ENCODE measurements around the gene MAPK10. TPM values are rescaled to one million over a fixed set of nuclear protein-coding genes. Genes with fewer than 3 reads are reported as not detected.

The MAPK10 gene
- total and polyA plus RNA-seq, 2 of the 8 experiments (the other 6 are each of a cell fraction or from before 2014, with no cell fraction given) = 2.5 to 3.1 TPM

DNA sequence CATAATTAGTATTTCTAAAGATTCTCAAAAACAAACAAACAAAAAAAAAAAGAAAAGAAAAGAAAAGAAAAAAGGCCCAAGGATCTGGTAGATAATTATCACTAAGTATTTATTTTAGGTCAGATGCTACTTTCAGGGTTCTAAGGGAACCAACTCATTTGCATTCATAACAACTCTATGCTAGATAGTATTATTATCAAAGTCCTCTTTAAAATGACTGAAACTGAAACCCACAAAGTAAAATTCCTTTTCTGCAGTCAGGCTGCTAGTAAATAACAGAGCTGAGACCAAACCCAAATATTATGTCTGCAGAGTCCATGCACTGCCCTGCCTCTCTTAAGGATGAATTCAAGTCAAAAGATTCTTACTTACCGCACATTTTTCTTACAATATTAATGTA, 38.3 kb upstream of the MAPK10 start:
- no peak overlapping the region for H3K27ac ChIP-seq (ENCODE audit: low read depth, low read length)
- no peak overlapping the region for H2BK15ac ChIP-seq (ENCODE audit: low read length)
- no peak overlapping the region for H4K5ac ChIP-seq (ENCODE audit: insufficient read length, low read depth, low read length)
- no peaks in the 10 kb centered on the region for H3K79me2 ChIP-seq (ENCODE audit: control insufficient read depth in 1 of 2, insufficient read depth in 2 of 2, low read length in 2 of 2)
- FAIRE-seq (no peak), DNase-seq (ENCODE audit: low read depth in 1 of 2, low spot score in 2 of 2) (no peak)
- no peak overlapping the region for H3K4me3 ChIP-seq (ENCODE audit: extremely low read depth in 1 of 4, insufficient read depth in 2 of 4, low read depth in 3 of 4, low read length in 4 of 4)
- CTCF ChIA-PET (ENCODE audit: partially characterized antibody) = no interaction called here
- no peaks in the 10 kb centered on the region for H3K4me1 ChIP-seq (replicated peaks in 1 of 4; ENCODE audit: control insufficient read depth in 3 of 4, insufficient read depth in 4 of 4, low read length in 3 of 4)
- H3K27me3 ChIP-seq (replicated peaks in 1 of 4; ENCODE audit: control insufficient read depth in 3 of 4, extremely low read depth in 1 of 4, insufficient read depth in 3 of 4, low read length in 3 of 4) = no peaks in the 10 kb centered on the region
- no peak overlapping the region for H3K18ac ChIP-seq (ENCODE audit: extremely low read depth, low read length)
- no peaks in the 10 kb centered on the region for H3K79me1 ChIP-seq (ENCODE audit: low read depth, low read length)
- H3K23ac ChIP-seq (ENCODE audit: insufficient read length) = no peak overlapping the region
- no peak overlapping the region for H2BK5ac ChIP-seq (ENCODE audit: low read depth, low read length)
- no peak overlapping the region for H3K56ac ChIP-seq (replicated peaks; ENCODE audit: insufficient read length, low read depth, low read length)
- H3K9ac ChIP-seq (replicated peaks in 1 of 4; ENCODE audit: extremely low read depth in 1 of 4, low read depth in 3 of 4, low read length in 3 of 4) = no peak overlapping the region
- no peak overlapping the region for H3K4ac ChIP-seq (replicated peaks; ENCODE audit: insufficient read length, low read depth, low read length)
- H3K14ac ChIP-seq (ENCODE audit: insufficient read length) = no peak overlapping the region
- no peak overlapping the region for H2BK12ac ChIP-seq (ENCODE audit: low read depth, low read length)
- no peak overlapping the region for H2AK5ac ChIP-seq (ENCODE audit: low read depth, low read length)
- H3K23me2 ChIP-seq (ENCODE audit: low read depth, low read length) = no peaks in the 10 kb centered on the region
- POLR2A ChIA-PET (ENCODE audit: partially characterized antibody) = no interaction called here
- H3K36me3 ChIP-seq (ENCODE audit: control insufficient read depth in 2 of 4, insufficient read depth in 4 of 4, low read length in 3 of 4) = no peaks in the 10 kb centered on the region
- no peak overlapping the region for H2BK120ac ChIP-seq (replicated peaks; ENCODE audit: low read depth, low read length)
- H2AFZ ChIP-seq (ENCODE audit: low read length) = no peak overlapping the region
- 80% methylated on average over 1 of the region's 1 CpG; no CpG with 5 or more reads in 1 of the 2 experiments for WGBS, 2 experiments (ENCODE audit: extremely low coverage in 1 of 2, insufficient coverage in 1 of 2, insufficient read length in 1 of 2, insufficient replicate concordance in 2 of 2, low coverage in 1 of 2, low lambda C conversion rate in 2 of 2, missing lambda C conversion rate in 1 of 2)
- H2BK20ac ChIP-seq (ENCODE audit: low read length) = no peak overlapping the region
- no peaks in the 10 kb centered on the region; a peak in 1 of 4 replicates for H3K9me3 ChIP-seq (ENCODE audit: insufficient read depth in 2 of 2, low read depth in 1 of 2, low read length in 1 of 2)
- H4K20me1 ChIP-seq (replicated peaks in 1 of 2; ENCODE audit: control insufficient read depth in 1 of 2, insufficient read depth in 2 of 2, low read length in 2 of 2) = no peaks in the 10 kb centered on the region
- no peak overlapping the region for H4K91ac ChIP-seq (replicated peaks; ENCODE audit: insufficient read length, low read length)
- H4K8ac ChIP-seq (ENCODE audit: extremely low read depth, insufficient read depth, low read length) = no peak overlapping the region
- H3K4me2 ChIP-seq (ENCODE audit: insufficient read depth in 1 of 2, low read depth in 2 of 2, low read length in 2 of 2) = no peak overlapping the region
- TF ChIP-seq POLR2AphosphoS5 (IDR thresholded peaks at IDR 0.05; ENCODE audit: low read depth, low read length) (no peak), CBX5 (IDR thresholded peaks at IDR 0.05; ENCODE audit: low read depth, low read length) (no peak), RFX5 (IDR thresholded peaks at IDR 0.05; ENCODE audit: borderline replicate concordance, low read depth, low read length) (no peak), NRF1 (IDR thresholded peaks at IDR 0.05; ENCODE audit: low read depth, low read length) (no peak), RNF2 (IDR thresholded peaks at IDR 0.05; ENCODE audit: borderline replicate concordance, low read depth, low read length, missing control alignments, poor library complexity, severe bottlenecking) (no peak), YY1 (IDR thresholded peaks at IDR 0.05; ENCODE audit: low read depth, low read length) (no peak), SIRT6 (IDR thresholded peaks at IDR 0.05; ENCODE audit: low read length) (no peak), GTF2F1 (IDR thresholded peaks at IDR 0.05; ENCODE audit: borderline replicate concordance, low read depth, low read length) (no peak), CREB1 (IDR thresholded peaks at IDR 0.05) (no peak), EGR1 (IDR thresholded peaks at IDR 0.05; ENCODE audit: borderline replicate concordance, low read depth, low read length) (no peak), TBP (IDR thresholded peaks at IDR 0.05; ENCODE audit: low read depth, low read length) (no peak), JUN (IDR thresholded peaks at IDR 0.05; ENCODE audit: low read depth, low read length) (no peak)
- TF ChIP-seq, protein P1, sequence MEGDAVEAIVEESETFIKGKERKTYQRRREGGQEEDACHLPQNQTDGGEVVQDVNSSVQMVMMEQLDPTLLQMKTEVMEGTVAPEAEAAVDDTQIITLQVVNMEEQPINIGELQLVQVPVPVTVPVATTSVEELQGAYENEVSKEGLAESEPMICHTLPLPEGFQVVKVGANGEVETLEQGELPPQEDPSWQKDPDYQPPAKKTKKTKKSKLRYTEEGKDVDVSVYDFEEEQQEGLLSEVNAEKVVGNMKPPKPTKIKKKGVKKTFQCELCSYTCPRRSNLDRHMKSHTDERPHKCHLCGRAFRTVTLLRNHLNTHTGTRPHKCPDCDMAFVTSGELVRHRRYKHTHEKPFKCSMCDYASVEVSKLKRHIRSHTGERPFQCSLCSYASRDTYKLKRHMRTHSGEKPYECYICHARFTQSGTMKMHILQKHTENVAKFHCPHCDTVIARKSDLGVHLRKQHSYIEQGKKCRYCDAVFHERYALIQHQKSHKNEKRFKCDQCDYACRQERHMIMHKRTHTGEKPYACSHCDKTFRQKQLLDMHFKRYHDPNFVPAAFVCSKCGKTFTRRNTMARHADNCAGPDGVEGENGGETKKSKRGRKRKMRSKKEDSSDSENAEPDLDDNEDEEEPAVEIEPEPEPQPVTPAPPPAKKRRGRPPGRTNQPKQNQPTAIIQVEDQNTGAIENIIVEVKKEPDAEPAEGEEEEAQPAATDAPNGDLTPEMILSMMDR (IDR thresholded peaks at IDR 0.05; ENCODE audit: control extremely low read depth in 1 of 3, insufficient read depth in 1 of 3, low read depth in 1 of 3, low read length in 3 of 3) = no peak
